Medulla oblongata (tissue), 1 donor: Measurements from ENCODE around the gene PNP.
"Not testable (repeated sequence)": the region's sequence is repeated elsewhere in the genome, so short reads cannot be mapped to it uniquely, and the experiment has no call there.

Experiments
- DNase-seq: peaks from one replicate; pipeline ENCODE4 v3.0.0-alpha.2; 2015; ENCODE audit errors: extremely low spot score

PNP gene

DNA sequence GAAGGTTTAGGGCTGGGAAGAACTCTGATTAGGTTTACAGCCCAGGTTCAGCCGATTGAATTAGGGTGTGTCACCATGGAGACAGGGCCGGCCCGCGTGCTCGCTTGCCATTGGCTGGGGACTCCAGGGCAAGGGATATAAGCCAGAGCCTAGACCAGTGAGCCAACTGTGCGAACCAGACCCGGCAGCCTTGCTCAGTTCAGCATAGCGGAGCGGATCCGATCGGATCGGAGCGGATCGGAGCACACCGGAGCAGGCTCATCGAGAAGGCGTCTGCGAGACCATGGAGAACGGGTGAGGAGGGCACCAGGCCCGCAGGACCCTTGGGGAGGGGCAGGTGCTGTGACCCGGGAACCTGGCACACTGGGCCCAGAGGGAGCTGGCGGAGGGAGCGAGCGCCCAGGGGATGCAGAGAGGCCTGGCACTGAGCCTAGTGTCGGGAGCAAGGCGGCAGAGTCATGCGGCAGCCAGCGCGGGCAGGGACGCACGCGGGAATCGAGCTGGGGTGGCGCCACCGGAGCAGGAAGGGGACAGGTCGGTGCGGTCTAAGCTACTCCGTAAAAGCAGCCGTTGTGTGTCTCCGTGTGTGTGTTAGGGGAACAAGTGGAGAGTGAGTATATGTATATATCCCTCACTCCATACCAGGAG, at the start of gene PNP:
PNP (plus strand) TSS at position 165 of the 648 bp plus-strand sequence; CDS start at position 284, 119 bp downstream.
- peak; percentile 89 for DNase-seq

- no peak for DNase-seq
Measured at GRCh38 chr14:20419419-20419818, 49.8 kb upstream of the PNP start.

- no peak for DNase-seq
Measured at GRCh38 chr14:20421267-20421666, 47.9 kb upstream of the PNP start.

DNA sequence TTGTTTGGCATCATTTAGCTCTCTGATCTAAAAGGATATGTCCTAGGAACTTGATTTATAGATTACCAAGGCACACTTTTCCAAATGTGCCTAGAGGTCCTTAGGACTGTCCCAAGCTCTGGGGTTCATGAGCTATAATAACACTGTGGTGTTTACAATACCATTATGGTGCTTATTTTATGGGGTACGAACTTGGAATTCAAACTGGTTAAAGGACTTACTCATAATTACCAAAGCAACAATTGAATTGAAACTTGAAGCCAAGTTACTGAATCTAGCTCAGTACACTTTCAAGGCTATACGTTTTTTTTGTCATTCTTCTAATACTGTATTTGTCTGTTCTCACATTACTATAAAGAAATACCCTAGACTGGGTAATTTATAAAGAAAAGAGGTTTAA, 46.3 kb upstream of the PNP start:
- no peak for DNase-seq

DNA sequence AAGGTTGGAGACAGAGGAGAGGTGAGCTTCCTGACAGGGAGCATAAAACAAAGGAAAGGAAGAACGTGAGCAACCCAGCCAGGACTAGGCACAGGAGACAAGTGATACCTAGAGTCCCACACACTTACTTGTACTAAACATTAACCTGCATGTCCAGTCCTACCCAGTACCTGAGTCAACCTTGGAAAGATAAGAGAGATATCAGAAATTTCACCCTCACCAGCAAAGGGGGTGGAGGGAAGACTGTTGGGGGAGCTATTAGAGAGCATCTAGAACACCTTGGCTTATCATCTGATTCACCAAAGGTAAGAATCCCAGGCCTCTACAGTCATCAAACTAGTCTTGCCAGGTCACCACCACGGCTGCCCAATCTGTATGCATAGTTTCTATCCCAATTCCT, 44.4 kb upstream of the PNP start:
- DNase-seq = no peak

DNA sequence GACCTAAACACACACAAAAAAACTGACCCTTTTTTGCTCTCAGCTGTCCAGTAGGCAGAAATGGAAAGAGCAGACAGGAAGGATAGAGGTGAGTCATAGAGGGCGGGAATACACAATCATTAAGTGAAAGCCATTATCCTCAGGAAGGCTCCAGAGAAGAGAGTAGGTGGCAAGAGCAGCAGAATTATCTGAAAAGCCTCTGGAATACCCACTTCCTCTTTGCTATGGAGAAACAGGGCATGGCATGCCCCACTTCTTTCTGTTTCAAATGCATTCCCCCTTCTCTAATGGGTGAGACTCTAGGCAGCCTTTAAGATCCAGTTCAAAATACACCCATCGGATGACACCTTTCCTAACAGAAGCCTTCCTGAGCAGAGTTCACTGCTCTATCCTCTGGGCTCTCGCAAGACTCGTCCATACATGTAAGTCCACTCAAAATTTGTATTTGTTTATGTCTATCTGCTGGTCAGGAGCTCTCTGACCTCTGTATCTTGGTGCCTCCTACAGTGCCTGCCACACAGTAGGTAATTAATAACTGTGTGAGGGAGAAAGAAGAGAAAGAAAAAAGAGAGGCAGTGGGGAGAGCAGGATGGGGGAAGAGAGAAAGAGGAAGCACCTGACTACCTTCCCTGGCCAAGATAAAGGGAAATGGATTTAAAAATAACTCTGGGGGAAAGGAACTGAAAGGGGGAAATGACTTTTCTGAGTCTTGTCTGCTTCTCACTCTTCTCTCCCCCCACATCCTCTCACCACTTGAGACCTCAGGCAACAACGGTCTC, 41.8 kb upstream of the PNP start:
- peak; percentile 75 for DNase-seq

- DNase-seq = no peak
Measured at GRCh38 chr14:20428010-20428365, 41.2 kb upstream of the PNP start.

GRCh38 chr14:20428802-20429201, 40.4 kb upstream of the PNP start:
- DNase-seq = no peak

DNA sequence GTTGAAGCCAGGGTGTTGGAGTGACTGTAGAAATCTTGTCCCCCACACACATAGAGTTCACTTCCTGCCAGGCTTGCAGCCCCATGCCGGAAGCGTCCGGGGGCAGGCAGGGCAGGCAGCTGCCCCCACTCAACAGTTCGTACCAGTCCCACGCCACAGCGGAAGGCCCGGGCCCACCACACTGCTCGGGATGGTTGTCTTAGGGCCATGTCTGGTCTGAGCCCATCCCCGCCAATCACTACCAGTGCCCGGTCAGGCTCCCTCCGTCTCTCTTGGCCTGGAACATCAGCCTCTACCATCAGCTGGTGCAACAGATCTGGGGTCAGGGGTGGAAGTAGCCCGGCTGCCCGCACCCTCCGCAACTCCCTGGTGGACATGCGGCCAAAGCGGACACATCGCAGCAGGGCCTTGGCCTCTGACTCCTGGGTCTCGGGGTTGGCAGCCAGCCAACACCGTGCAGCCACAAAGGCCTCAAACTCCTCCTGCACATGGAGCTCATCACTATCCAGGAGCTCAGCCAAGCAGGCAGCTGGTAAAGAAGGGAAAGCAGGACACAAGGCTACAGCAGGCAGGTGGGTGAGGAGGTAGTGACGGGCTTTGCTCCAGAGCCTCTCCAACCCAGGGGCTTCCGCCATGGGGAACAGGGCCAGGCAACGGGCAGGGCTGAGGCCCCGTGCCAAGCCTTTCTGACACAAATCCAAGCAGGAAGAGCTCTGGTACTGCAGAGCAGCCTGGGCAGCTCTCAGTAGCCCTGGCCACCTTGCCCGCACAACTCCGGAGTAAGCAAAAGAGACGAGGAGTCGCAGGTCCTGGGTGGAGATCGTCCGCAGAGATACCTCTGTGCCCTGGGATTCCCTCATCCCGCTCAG, 39.2 kb upstream of the PNP start:
- no peak for DNase-seq

- DNase-seq = peak; percentile 88
Measured at GRCh38 chr14:20434701-20435581, 34.3 kb upstream of the PNP start.

DNA sequence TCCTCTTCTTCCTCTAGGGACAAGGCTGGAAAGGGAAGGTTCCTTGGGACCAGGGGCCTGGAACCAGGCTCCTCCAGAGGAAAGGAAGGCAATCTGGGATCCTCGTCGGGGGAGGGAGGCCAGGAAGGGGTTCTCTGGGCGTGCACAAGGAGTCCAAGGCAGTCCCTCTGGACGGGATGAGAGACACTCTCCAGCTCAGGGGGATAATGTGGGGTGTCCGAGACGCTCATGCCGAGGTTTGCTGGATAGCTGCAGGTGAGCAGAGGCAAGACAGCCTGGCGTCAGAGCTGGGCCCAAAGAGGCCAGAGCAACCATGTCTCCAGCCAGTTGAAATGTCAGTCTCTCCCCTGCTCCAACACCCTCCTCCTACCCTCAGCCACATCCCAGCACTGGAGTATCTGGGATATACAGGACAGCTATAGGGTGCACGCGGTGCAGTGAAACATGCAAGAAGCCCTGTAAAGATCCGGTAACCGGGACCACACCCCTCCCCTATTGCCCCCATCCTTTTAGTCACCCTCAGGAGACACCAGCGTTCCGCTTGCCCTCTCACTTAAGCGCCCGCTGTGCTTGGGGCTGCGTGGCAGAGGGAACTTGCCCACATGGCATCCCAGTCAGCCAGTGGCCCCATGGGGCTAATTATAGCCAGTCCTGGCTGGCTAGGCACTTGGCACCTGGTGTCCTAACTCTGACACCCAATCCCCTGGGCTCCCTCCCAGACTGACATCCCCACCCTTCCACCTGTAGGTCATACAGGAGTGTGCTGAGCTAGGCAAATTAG, 33.4 kb upstream of the PNP start, which contains the start of gene KLHL33:
KLHL33 (minus strand) TSS at position 585 of the 781 bp plus-strand sequence; CDS start at position 230, 355 bp downstream.
- no peak for DNase-seq

GRCh38 chr14:20436363-20436755, 32.8 kb upstream of the PNP start:
- DNase-seq = no peak

- no peak for DNase-seq
Measured at GRCh38 chr14:20438664-20439063, 30.5 kb upstream of the PNP start.

DNA sequence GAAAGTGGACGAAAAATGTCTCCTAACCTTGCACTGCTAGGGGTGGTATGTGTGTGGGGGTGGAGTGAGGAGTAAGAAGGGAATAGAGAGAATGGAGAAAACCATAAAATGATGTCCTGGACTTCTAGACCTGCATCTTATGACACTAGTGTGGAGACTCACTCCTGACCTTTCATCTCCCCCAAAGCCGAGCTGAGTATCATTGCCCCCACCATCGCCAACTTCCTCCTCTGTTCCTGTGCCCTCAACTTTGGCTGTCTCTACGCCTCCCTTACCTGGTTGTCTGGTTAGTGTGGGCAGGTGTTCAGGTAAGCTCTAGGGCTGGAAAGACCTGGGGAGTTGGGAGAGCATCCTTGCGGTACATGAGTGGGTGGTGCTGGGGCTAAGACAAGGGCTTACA, 28.7 kb upstream of the PNP start:
- no peak for DNase-seq

DNA sequence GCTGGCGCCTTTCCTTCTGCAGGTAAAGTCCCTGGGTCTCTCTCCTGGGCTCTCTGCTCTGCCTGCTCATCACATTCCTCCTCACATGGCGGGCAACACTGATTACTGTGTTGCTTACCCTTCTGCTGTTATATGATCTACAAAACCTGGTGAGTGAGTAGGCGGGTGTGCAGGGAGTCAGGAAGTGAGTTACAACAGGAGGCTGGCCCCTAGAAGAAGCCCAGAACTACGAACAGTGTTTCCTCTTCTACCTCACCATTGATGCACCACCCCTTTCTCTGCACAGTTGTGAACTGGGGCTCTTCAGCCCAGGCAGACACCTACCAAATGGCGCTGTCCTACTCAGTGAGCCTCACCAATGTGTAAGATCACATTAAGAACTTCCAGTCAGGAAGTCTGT, 28.3 kb upstream of the PNP start:
- DNase-seq = no peak

DNA sequence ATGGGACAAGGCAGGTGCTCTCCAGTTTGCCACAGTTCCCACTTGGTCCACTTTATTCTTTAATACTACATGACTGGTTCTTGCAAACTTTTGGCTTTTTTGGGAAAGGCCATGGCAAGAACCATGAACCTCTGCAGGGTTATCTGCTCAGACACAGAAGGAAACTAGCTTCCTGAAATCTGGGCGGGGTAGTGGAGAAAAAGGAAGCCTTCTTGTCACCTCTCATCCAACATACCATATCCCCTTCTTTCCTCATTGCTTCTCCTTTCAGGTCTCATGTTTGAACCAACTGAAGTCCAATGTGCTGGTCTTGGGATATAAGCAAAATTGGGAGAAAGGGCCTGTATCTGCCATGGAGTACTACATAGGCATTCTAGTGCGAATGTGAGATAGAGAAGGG, 27.7 kb upstream of the PNP start:
- no peak for DNase-seq

- DNase-seq = not testable (repeated sequence)
Measured at GRCh38 chr14:20443650-20444049, 25.6 kb upstream of the PNP start.

DNA sequence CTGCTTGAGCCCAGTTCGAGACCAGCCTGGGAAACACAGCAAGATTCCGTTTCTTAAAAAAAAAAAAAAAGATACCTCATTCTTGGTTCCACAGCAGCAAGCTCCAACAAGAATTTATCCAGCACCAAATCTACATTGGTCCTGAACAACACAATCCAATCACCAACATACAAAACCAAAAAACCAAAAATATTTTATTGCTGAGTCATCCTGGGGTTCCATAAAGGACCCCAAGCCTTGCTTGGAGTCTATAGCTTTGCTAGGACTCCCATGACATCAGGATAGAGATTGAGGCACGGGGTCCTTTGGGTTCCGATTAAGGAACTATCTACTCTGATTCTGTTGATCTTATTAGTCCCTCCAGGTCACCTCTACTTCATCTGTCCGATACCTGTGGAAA, 22.3 kb upstream of the PNP start:
- no peak for DNase-seq

GRCh38 chr14:20452831-20453230, 16.4 kb upstream of the PNP start:
- DNase-seq = not testable (repeated sequence)

- peak; percentile 100 for DNase-seq
Measured at GRCh38 chr14:20454516-20455354, 14.5 kb upstream of the PNP start, which contains the start of the genes APEX1 and OSGEP. Gene APEX1, plus strand, starts transcription at chr14:20455226. Its CDS starts 420 bp downstream, at chr14:20455646. Gene OSGEP, minus strand, starts transcription at chr14:20454812. Its CDS starts 129 bp downstream, at chr14:20454683.
